ENCODE data around the gene MBP.
"Not testable (repeated sequence)": the region's sequence is repeated elsewhere in the genome, so short reads cannot be mapped to it uniquely, and the experiment has no call there.

The MBP gene

DNA sequence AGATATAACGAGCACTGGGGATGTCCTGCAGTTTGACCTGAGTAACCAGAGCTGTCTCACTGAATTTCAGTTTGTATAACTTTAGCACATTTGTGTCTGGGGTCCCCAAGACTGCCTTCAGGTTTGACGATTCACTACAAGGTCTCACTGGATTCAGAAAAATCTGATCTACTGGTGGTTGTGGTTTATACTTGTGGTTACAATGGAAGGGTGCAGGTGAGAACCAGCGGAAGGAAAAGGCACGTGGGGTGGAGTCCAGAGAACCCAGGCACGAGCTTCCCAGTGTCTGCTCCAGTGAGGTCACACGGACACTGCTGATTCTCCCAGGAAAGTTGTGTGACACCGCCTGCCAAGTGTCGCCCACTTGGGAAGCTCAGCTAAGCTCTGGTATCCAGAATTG is 184.2 kb downstream of the MBP start:
- Mint-ChIP-seq H3K27me3 (ENCODE audit: low read depth) (no peaks in the 10 kb centered on the region), H3K36me3 (ENCODE audit: low read depth) (peaks cover 77% of the 10 kb centered on the region), H3K27ac (no peak overlapping the region), H3K4me1 (peaks cover 12% of the 10 kb centered on the region), H3K4me3 (no peak overlapping the region), H3K9me3 (peaks cover 9% of the 10 kb centered on the region)
- TF ChIP-seq, protein P1, sequence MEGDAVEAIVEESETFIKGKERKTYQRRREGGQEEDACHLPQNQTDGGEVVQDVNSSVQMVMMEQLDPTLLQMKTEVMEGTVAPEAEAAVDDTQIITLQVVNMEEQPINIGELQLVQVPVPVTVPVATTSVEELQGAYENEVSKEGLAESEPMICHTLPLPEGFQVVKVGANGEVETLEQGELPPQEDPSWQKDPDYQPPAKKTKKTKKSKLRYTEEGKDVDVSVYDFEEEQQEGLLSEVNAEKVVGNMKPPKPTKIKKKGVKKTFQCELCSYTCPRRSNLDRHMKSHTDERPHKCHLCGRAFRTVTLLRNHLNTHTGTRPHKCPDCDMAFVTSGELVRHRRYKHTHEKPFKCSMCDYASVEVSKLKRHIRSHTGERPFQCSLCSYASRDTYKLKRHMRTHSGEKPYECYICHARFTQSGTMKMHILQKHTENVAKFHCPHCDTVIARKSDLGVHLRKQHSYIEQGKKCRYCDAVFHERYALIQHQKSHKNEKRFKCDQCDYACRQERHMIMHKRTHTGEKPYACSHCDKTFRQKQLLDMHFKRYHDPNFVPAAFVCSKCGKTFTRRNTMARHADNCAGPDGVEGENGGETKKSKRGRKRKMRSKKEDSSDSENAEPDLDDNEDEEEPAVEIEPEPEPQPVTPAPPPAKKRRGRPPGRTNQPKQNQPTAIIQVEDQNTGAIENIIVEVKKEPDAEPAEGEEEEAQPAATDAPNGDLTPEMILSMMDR (IDR thresholded peaks at IDR 0.05; ENCODE audit: unreplicated experiment in 3 of 3), result no peak

DNA sequence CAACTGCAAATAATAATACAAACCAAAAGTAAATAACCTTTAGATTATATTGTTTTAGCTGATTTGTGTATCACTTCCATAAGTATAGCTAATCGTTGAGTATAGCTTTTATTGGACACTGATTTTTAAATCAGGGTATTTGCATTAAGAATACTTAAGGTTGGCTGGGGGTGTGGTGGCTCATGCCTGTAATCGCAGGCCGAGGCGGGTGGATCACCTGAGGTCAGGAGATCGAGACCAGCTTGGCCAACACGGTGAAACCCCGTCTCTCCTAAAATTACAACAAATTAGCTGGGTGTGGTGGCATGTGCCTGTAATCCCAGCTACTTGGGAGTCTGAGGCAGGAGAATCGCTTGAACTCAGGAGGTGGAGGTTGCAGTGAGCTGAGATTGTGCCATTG is 188.2 kb downstream of the MBP start:
- not testable (repeated sequence) for H3K27me3 Mint-ChIP-seq (ENCODE audit: low read depth); H3K27ac Mint-ChIP-seq; H3K9me3 Mint-ChIP-seq; H3K4me3 Mint-ChIP-seq; H3K4me1 Mint-ChIP-seq
- peaks cover 57% of the 10 kb centered on the region for H3K36me3 Mint-ChIP-seq (ENCODE audit: low read depth)

DNA sequence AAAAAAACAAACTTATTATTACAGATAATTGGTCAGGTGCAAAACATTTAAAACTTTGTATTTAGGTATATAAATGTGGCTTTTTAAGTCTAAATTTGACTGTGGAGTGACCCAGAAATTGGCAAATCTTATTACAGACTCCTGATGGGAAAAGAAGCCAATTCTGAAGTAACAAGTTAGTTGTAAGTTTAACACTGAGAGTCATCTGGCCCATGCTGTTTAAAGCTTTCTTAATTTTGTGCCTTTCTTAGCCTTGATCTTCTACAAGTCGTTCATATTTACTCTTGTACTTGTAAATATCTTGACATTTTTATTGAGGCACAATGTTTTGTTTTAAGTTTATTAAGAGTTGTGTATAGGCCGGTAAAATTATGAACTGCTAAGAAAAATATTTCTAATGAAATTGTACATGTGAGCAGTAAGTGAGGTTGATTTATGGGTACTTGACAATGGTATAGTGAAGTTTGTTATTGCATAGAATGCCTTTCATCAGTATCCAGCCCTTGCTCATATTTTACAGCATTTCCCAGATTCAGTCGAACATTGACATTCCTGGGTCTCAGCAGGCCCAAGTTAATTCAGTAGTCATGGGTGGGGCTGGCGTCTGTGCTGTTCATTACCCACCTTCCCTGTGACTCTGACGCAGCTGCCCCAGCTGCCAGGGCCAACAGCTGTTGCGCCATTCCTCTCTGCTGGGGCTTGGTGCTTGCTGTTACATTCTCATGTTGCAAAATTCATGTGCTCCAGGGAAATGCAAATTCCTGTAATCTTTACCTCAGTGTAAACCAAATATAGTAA is 188.8 kb downstream of the MBP start:
- TF ChIP-seq, protein P1 (IDR thresholded peaks at IDR 0.05; ENCODE audit: unreplicated experiment in 3 of 3), result no peak
- Mint-ChIP-seq H3K4me3 (no peak overlapping the region), H3K27ac (peak overlapping the region; percentile 13 to 77 (median 18)), H3K9me3 (peaks cover 9% of the 10 kb centered on the region), H3K27me3 (ENCODE audit: low read depth) (no peaks in the 10 kb centered on the region), H3K4me1 (peaks cover 6% of the 10 kb centered on the region), H3K36me3 (ENCODE audit: low read depth) (peaks cover 57% of the 10 kb centered on the region)

DNA sequence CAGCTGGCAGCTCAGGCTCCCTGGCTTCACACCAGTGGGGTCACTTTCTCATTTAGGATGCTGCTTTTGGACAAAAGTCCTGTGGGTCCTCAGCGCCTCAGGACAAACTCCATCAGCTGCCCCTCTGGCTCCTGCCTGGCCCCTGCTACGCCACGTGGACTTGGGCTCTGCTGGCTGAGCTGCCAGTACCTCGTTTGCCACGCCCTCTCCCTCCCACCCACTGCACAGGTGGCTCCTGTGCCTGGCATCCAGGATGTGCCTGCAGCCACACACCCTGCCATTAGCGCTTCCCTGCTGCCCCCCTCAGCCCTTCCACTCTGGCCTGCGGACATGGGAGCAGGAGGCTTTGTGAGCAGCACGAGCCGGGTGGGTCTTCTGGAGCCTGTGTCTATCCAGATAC is 191.3 kb downstream of the MBP start:
- peaks cover 5% of the 10 kb centered on the region for H3K9me3 Mint-ChIP-seq
- TF ChIP-seq, protein P1 (IDR thresholded peaks at IDR 0.05; ENCODE audit: unreplicated experiment in 3 of 3), result no peak
- H3K27ac Mint-ChIP-seq, result no peak overlapping the region
- no peaks in the 10 kb centered on the region for H3K27me3 Mint-ChIP-seq (ENCODE audit: low read depth)
- peaks cover 6% of the 10 kb centered on the region for H3K4me1 Mint-ChIP-seq
- H3K4me3 Mint-ChIP-seq, result no peak overlapping the region
- H3K36me3 Mint-ChIP-seq (ENCODE audit: low read depth), result peaks cover 52% of the 10 kb centered on the region

DNA sequence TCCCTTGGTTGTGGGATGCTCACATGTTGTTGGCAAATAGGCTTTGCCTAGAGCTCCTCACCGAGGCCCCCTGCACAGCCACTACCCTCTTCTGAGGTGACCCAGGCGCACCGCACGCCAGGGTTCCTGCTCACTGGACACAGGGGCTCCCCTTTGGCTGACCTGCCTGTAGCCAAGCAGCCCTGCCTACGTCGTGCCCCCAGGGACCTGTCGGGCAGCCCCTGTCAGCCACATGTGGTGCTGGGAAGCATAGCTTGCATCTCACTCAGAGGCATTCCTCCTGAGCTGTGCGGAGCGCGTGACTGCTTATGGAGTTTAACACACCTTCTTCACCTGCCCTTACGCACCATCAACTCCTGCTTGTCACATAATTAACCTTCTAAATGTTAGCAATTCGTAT is 194.0 kb downstream of the MBP start:
- TF ChIP-seq, protein P1 (IDR thresholded peaks at IDR 0.05; ENCODE audit: unreplicated experiment in 3 of 3), result no peak
- H3K36me3 Mint-ChIP-seq (ENCODE audit: low read depth), result peaks cover 46% of the 10 kb centered on the region
- H3K4me3 Mint-ChIP-seq, result no peak overlapping the region
- H3K9me3 Mint-ChIP-seq, result no peaks in the 10 kb centered on the region
- H3K27me3 Mint-ChIP-seq (ENCODE audit: low read depth), result no peaks in the 10 kb centered on the region
- H3K27ac Mint-ChIP-seq, result no peak overlapping the region
- peaks cover 2% of the 10 kb centered on the region for H3K4me1 Mint-ChIP-seq

DNA sequence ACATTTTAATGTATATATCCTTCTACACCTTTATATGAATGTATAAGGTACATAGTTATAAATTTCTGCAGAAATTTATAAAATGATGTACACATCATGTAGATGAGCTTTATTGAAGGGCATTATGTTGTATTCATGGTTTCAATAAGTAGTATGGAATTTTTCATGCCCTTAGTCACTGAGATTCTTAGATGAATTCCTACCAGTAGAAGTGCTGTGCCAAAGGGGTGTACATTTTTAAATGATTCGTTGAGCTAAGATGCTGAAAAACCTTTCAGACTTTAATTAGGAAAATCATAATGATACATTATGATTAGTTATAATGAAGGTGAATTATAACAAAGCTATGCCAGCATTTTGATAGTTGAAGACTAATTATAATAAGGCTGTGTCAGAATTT is 195.0 kb downstream of the MBP start:
- Mint-ChIP-seq H3K27ac (no peak overlapping the region), H3K9me3 (no peaks in the 10 kb centered on the region), H3K4me3 (no peak overlapping the region), H3K27me3 (ENCODE audit: low read depth) (no peaks in the 10 kb centered on the region), H3K4me1 (no peaks in the 10 kb centered on the region), H3K36me3 (ENCODE audit: low read depth) (peaks cover 50% of the 10 kb centered on the region)
- TF ChIP-seq, protein P1 (IDR thresholded peaks at IDR 0.05; ENCODE audit: unreplicated experiment in 3 of 3), result no peak

All from nephron (organoid).